Left renal cortex interstitium (tissue), 4 donors: ENCODE measurements around the gene OTC. TPM values are rescaled to one million over a fixed set of nuclear protein-coding genes. Genes with fewer than 3 reads are reported as not detected.

Source experiments
- DNase-seq, 4 donors: peaks; one replicate each; pipeline ENCODE4 v3.0.0-alpha.2; 2013; ENCODE audit warnings: low read depth in 4 of 4, low spot score in 2 of 4, missing footprints in 1 of 4
- polyA plus RNA-seq, 4 donors: library from polyadenylated mRNA; unstranded; fragments of 120-200 nt; gene quantifications; one replicate each; pipeline ENCODE4 v1.2.1, GENCODE V29; 2013; ENCODE audit not compliant: insufficient read length in 4 of 4

OTC gene
- polyA plus RNA-seq, result under 1 TPM in 3 of 4 donors, not detected in 1; 0.09 to 0.49 (median 0.13) TPM

GRCh38 chrX:38352362-38352761 is at the start of gene OTC:
Gene OTC (plus strand): TSS chrX:38352604. CDS start chrX:38352697, 93 bp downstream.
- no peak for DNase-seq

GRCh38 chrX:38304010-38304409 is 48.4 kb upstream of the OTC start:
- no peak for DNase-seq

GRCh38 chrX:38305971-38306370 is 46.4 kb upstream of the OTC start:
- no peak for DNase-seq

- no peak for DNase-seq
Observed at GRCh38 chrX:38311743-38312142, 40.7 kb upstream of the OTC start.

- DNase-seq, result no peak
Observed at GRCh38 chrX:38312436-38312835, 40.0 kb upstream of the OTC start.

GRCh38 chrX:38313190-38313589 is 39.2 kb upstream of the OTC start:
- DNase-seq, result no peak

GRCh38 chrX:38315186-38315585 is 37.2 kb upstream of the OTC start:
- no peak for DNase-seq

- no peak for DNase-seq
Observed at GRCh38 chrX:38318196-38318595, 34.2 kb upstream of the OTC start.

- no peak for DNase-seq
Observed at GRCh38 chrX:38318606-38319005, 33.8 kb upstream of the OTC start.

- DNase-seq, result no peak
Observed at GRCh38 chrX:38320819-38321218, 31.6 kb upstream of the OTC start.

- DNase-seq, result no peak
Observed at GRCh38 chrX:38326086-38326485, 26.3 kb upstream of the OTC start.

- DNase-seq, result peak; percentile 68 to 83 (median 74)
Observed at GRCh38 chrX:38327007-38327774, 25.2 kb upstream of the OTC start, which contains the start of gene RPGR. Gene RPGR (minus strand): TSS chrX:38327509. CDS start chrX:38327367, 142 bp downstream.

GRCh38 chrX:38327775-38328081 is 24.7 kb upstream of the OTC start:
- DNase-seq, result no peak

- no peak for DNase-seq
Observed at GRCh38 chrX:38332505-38332904, 19.9 kb upstream of the OTC start.

GRCh38 chrX:38335382-38335781 is 17.0 kb upstream of the OTC start:
- no peak for DNase-seq

- no peak for DNase-seq
Observed at GRCh38 chrX:38336538-38337240, 15.7 kb upstream of the OTC start.

- DNase-seq, result no peak
Observed at GRCh38 chrX:38341442-38341841, 11.0 kb upstream of the OTC start.

- no peak for DNase-seq
Observed at GRCh38 chrX:38342853-38343778, 9.3 kb upstream of the OTC start.

GRCh38 chrX:38346150-38346549 is 6.3 kb upstream of the OTC start:
- DNase-seq, result no peak

- DNase-seq, result no peak
Observed at GRCh38 chrX:38347136-38347535, 5.3 kb upstream of the OTC start.

- no peak for DNase-seq
Observed at GRCh38 chrX:38351346-38351745, 1.1 kb upstream of the OTC start.
